CD14-positive monocyte (primary cell): Measurements from ENCODE around the gene MALSU1. TPM values are rescaled to one million over a fixed set of nuclear protein-coding genes. Genes with fewer than 3 reads are reported as not detected.

Source experiments
- DNase-seq, 3 donors: peaks; one replicate each; pipeline ENCODE4 v3.0.0-alpha.2; 2011 to 2022
- H2AFZ ChIP-seq: 2 replicates; pipeline ENCODE4 v1.6.0; 2012; ENCODE audit warnings: mild to moderate bottlenecking, low read depth, low read length, inconsistent platforms; ENCODE audit not compliant: insufficient read depth, poor library complexity, severe bottlenecking
- H3K27ac ChIP-seq, 2 donors: 1 replicate in 1 of 2; 2 replicates in 1 of 2; pipeline ENCODE4 v1.5.1; 2012 to 2013; ENCODE audit warnings: low read length in 2 of 2, control low read depth in 1 of 2, inconsistent platforms in 1 of 2, low read depth in 1 of 2, mild to moderate bottlenecking in 1 of 2
- H3K27me3 ChIP-seq, 2 donors: one replicate each; pipeline versions ENCODE4 v1.6.0 to v1.6.1; 2011 to 2013; ENCODE audit warnings: low read length in 2 of 2; ENCODE audit not compliant: control insufficient read depth in 2 of 2, insufficient read depth in 2 of 2
- H3K36me3 ChIP-seq, 2 donors: replicated peaks in 1 of 2; 1 replicate in 1 of 2; 2 replicates in 1 of 2; pipeline versions ENCODE4 v1.5.1 to v1.6.1; 2012 to 2013; ENCODE audit warnings: low read length in 2 of 2, control low read depth in 1 of 2, inconsistent platforms in 1 of 2, mild to moderate bottlenecking in 1 of 2; ENCODE audit not compliant: insufficient read depth in 2 of 2, control insufficient read depth in 1 of 2
- H3K4me1 ChIP-seq, 2 donors: 1 replicate in 1 of 2; 2 replicates in 1 of 2; pipeline versions ENCODE4 v1.5.1 to v1.6.1; 2012 to 2013; ENCODE audit warnings: low read length in 2 of 2, control low read depth in 1 of 2, inconsistent platforms in 1 of 2, mild to moderate bottlenecking in 1 of 2, moderate library complexity in 1 of 2; ENCODE audit not compliant: insufficient read depth in 2 of 2, control insufficient read depth in 1 of 2
- H3K4me2 ChIP-seq: replicated peaks from 2 replicates; pipeline ENCODE3; 2012; ENCODE audit warnings: low read length, moderate library complexity, mild to moderate bottlenecking; ENCODE audit not compliant: poor library complexity, severe bottlenecking; ENCODE audit errors: extremely low read depth
- H3K4me3 ChIP-seq, 3 experiments: fragments of 200-600 bp in 1 of 3; sonication (generic) in 1 of 3; replicated peaks in 1 of 3; 1 replicate in 2 of 3; 2 replicates in 1 of 3; pipeline ENCODE4 v1.5.1; 2011 to 2013; ENCODE audit warnings: low read length in 3 of 3, mild to moderate bottlenecking in 3 of 3, control low read depth in 2 of 3, low read depth in 2 of 3, inconsistent platforms in 1 of 3, moderate library complexity in 1 of 3
- H3K79me2 ChIP-seq: 2 replicates; pipeline ENCODE4 v1.6.0; 2012; ENCODE audit warnings: mild to moderate bottlenecking, control low read depth, inconsistent platforms, low read length, moderate library complexity; ENCODE audit not compliant: insufficient read depth
- H3K9ac ChIP-seq: 2 replicates; pipeline ENCODE4 v1.6.0; 2017; ENCODE audit warnings: low read length, mild to moderate bottlenecking; ENCODE audit not compliant: insufficient read depth, poor library complexity, severe bottlenecking
- H3K9me3 ChIP-seq, 2 donors: replicated peaks in 1 of 2; 1 replicate in 1 of 2; 2 replicates in 1 of 2; pipeline versions ENCODE4 v1.5.1 to v1.6.1; 2012 to 2013; ENCODE audit warnings: low read length in 2 of 2, control low read depth in 1 of 2; ENCODE audit not compliant: control insufficient read depth in 1 of 2, insufficient read depth in 1 of 2
- H4K20me1 ChIP-seq: 2 replicates; pipeline ENCODE4 v1.6.0; 2012; ENCODE audit warnings: mild to moderate bottlenecking, low read length, control low read depth, moderate library complexity; ENCODE audit not compliant: insufficient read depth
- H3K27ac Mint-ChIP-seq, 7 donors: one replicate each; pipeline ENCODE4 v1.8.0; 2020; ENCODE audit warnings: mild to moderate bottlenecking in 7 of 7, mixed read lengths in 7 of 7, moderate library complexity in 6 of 7, inconsistent platforms in 2 of 7
- H3K27me3 Mint-ChIP-seq, 3 donors: one replicate each; pipeline ENCODE4 v1.8.0; 2021 to 2022; ENCODE audit warnings: low read depth in 3 of 3, mild to moderate bottlenecking in 3 of 3, mixed read lengths in 3 of 3, moderate library complexity in 3 of 3, inconsistent platforms in 1 of 3
- H3K36me3 Mint-ChIP-seq, 2 donors: one replicate each; pipeline ENCODE4 v1.8.0; 2020; ENCODE audit warnings: mixed read lengths in 2 of 2, inconsistent platforms in 1 of 2, mild to moderate bottlenecking in 1 of 2
- H3K4me1 Mint-ChIP-seq: one replicate; pipeline ENCODE4 v1.8.0; 2020; ENCODE audit warnings: mild to moderate bottlenecking, mixed read lengths
- H3K4me3 Mint-ChIP-seq, 2 donors: one replicate each; pipeline ENCODE4 v1.8.0; 2020; ENCODE audit warnings: mild to moderate bottlenecking in 2 of 2, mixed read lengths in 2 of 2, moderate library complexity in 1 of 2
- H3K9me3 Mint-ChIP-seq, 7 donors: one replicate each; pipeline ENCODE4 v1.8.0; 2020 to 2022; ENCODE audit warnings: mixed read lengths in 7 of 7, mild to moderate bottlenecking in 6 of 7, moderate library complexity in 6 of 7, inconsistent platforms in 2 of 7
- WGBS: methylation state at CpG from one replicate; pipeline ENCODE4 v1.1.5; 2013; ENCODE audit warnings: missing lambda C conversion rate; ENCODE audit not compliant: insufficient coverage; 5-methylcytosine and 5-hydroxymethylcytosine counted together
- intact Hi-C, 2 donors: fragments of 100-400 bp; cut with micrococcal nuclease; formaldehyde crosslinking; loops; one replicate each; pipeline versions ENCODE4 v1.15.0 to v1.15.1; 2023
- polyA plus RNA-seq, 3 donors: library from polyadenylated mRNA; depleted of rRNA in 1 of 3; unstranded in 2 of 3; stranded (reverse) in 1 of 3; fragments of 300-500 nt in 2 of 3; fragments of >200 nt in 1 of 3; fragmentation: Illumina TruSeq in 2 of 3; gene quantifications; 1 replicate in 2 of 3; 2 replicates in 1 of 3; pipeline ENCODE4 v1.2.3, GENCODE V29; 2012 to 2021
- TF ChIP-seq, protein P1 (sequence below): fragments of 200-600 bp; IDR thresholded peaks from one replicate; pipeline ENCODE4 v1.8.0; 2022; ENCODE audit warnings: antibody characterized with exemption, mild to moderate bottlenecking

Gene MALSU1
- polyA plus RNA-seq, 3 donors = 16.8 to 41.5 (median 41.4) TPM

DNA sequence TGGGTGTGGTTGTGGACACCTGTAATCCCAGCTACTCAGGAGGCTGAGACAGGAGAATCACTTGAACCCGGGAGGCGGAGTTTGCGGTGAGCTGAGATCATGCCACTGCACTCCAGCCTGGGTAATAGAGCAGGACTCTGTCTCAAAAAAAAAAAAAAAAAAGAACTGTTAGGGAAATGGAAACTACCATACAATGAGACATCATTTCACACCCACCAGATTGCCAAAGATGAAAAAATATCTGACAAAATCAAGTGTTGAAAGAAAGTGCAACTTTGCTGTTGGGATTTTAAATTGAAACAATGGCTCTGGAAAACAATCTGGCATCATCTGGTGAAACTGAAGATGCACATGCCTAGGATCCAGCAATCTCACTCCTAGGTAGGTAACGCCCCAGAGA is 16.1 kb upstream of the MALSU1 start:
- H3K4me3 ChIP-seq = no peak overlapping the region
- H3K27ac ChIP-seq = no peak overlapping the region
- no peaks in the 10 kb centered on the region for H4K20me1 ChIP-seq
- peaks cover 5 to 21% of the 10 kb centered on the region in 2 donors for H3K9me3 ChIP-seq
- peaks cover 7% of the 10 kb centered on the region for H3K4me1 Mint-ChIP-seq
- H3K79me2 ChIP-seq = no peaks in the 10 kb centered on the region
- peaks cover 0 to 3% (median 0%) of the 10 kb centered on the region in 3 donors for H3K27me3 Mint-ChIP-seq
- no peak overlapping the region for H3K4me2 ChIP-seq
- DNase-seq = no peak
- H3K36me3 Mint-ChIP-seq = no peaks in the 10 kb centered on the region
- H3K27ac Mint-ChIP-seq = no peak overlapping the region
- intact Hi-C loops = no loop called here
- no peak overlapping the region for H3K9ac ChIP-seq
- H3K9me3 Mint-ChIP-seq = peaks cover 0 to 17% (median 9%) of the 10 kb centered on the region in 7 donors
- peaks cover 4 to 7% of the 10 kb centered on the region in 2 donors for H3K4me1 ChIP-seq
- no peaks in the 10 kb centered on the region for H3K36me3 ChIP-seq
- 100% methylated on average over 1 of the region's 4 CpGs for WGBS
- H3K27me3 ChIP-seq = no peaks in the 10 kb centered on the region
- no peak overlapping the region for H2AFZ ChIP-seq
- TF ChIP-seq, protein P1, sequence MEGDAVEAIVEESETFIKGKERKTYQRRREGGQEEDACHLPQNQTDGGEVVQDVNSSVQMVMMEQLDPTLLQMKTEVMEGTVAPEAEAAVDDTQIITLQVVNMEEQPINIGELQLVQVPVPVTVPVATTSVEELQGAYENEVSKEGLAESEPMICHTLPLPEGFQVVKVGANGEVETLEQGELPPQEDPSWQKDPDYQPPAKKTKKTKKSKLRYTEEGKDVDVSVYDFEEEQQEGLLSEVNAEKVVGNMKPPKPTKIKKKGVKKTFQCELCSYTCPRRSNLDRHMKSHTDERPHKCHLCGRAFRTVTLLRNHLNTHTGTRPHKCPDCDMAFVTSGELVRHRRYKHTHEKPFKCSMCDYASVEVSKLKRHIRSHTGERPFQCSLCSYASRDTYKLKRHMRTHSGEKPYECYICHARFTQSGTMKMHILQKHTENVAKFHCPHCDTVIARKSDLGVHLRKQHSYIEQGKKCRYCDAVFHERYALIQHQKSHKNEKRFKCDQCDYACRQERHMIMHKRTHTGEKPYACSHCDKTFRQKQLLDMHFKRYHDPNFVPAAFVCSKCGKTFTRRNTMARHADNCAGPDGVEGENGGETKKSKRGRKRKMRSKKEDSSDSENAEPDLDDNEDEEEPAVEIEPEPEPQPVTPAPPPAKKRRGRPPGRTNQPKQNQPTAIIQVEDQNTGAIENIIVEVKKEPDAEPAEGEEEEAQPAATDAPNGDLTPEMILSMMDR = no peak
- H3K4me3 Mint-ChIP-seq = no peak overlapping the region

DNA sequence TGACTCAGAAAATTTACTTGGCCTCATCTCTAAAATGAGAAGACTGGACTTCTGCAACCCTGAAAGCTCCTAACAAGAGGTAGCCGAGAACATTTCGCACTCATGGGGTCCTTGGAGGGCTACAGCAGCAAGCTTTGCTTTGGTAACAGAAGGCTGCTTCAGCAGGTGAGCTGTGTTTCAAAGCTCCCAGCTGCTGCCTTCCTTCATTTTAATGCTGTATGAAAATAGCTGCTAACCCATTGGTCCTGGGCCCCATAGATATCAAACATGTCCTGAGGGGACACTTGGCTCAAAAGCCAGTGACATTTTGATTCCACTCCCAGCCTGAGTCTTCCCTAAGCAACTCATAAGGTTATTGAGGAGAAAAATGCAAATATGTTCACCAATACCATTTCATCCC is 14.3 kb upstream of the MALSU1 start:
- Mint-ChIP-seq H3K4me3 (no peak overlapping the region), H3K9me3 (peaks cover 0 to 18% (median 9%) of the 10 kb centered on the region in 7 donors), H3K27me3 (peaks cover 0 to 3% (median 0%) of the 10 kb centered on the region in 3 donors), H3K36me3 (no peaks in the 10 kb centered on the region), H3K27ac (no peak overlapping the region), H3K4me1 (peaks cover 7% of the 10 kb centered on the region)
- H3K4me1 ChIP-seq = peaks cover 4 to 8% of the 10 kb centered on the region in 2 donors
- H3K4me3 ChIP-seq = no peak overlapping the region
- no peak overlapping the region for H2AFZ ChIP-seq
- H3K36me3 ChIP-seq = no peaks in the 10 kb centered on the region
- no peaks in the 10 kb centered on the region for H3K79me2 ChIP-seq
- H3K9me3 ChIP-seq = peaks cover 5 to 21% of the 10 kb centered on the region in 2 donors
- H3K27ac ChIP-seq = no peak overlapping the region
- no peak overlapping the region for H3K4me2 ChIP-seq
- TF ChIP-seq, protein P1 = no peak
- intact Hi-C loops = no loop called here
- H3K9ac ChIP-seq = no peak overlapping the region
- no peaks in the 10 kb centered on the region for H4K20me1 ChIP-seq
- no peak for DNase-seq
- WGBS = 100% methylated on average over 2 of the region's 2 CpGs
- no peaks in the 10 kb centered on the region for H3K27me3 ChIP-seq
